ENCODE data around the gene THBS3. TPM values are rescaled to one million over a fixed set of nuclear protein-coding genes. Genes with fewer than 3 reads are reported as not detected.

Gene THBS3
- total and polyA plus RNA-seq, 2 of the 13 experiments (the other 11 are each of a cell fraction or from before 2014, with no cell fraction given): 0.86 to 3.6 TPM

- TF ChIP-seq THAP9 (CRISPR knock-in tag; IDR thresholded peaks at IDR 0.05; ENCODE audit: borderline replicate concordance) (no peak), FOXJ3 (CRISPR knock-in tag; IDR thresholded peaks at IDR 0.05; ENCODE audit: borderline replicate concordance) (no peak), DNMT3B (CRISPR knock-in tag; conservative IDR thresholded peaks at IDR 0.05) (no peak), KDM5A (IDR thresholded peaks at IDR 0.05; ENCODE audit: borderline replicate concordance, low read length) (peak; percentile 87), ZNF280B (CRISPR knock-in tag; IDR thresholded peaks at IDR 0.05; ENCODE audit: borderline replicate concordance) (0 out of 2 replicates have a peak, but pooled peaks have one; percentile 27), ZNF318 (CRISPR knock-in tag; IDR thresholded peaks at IDR 0.05) (no peak), ARID2 (CRISPR knock-in tag; IDR thresholded peaks at IDR 0.05; ENCODE audit: borderline replicate concordance) (no peak), WIZ (CRISPR knock-in tag; IDR thresholded peaks at IDR 0.05) (0 out of 2 replicates have a peak, but pooled peaks have one; percentile 53), ZNF550 (CRISPR knock-in tag; IDR thresholded peaks at IDR 0.05; ENCODE audit: borderline replicate concordance) (no peak), ZNF792 (CRISPR knock-in tag; IDR thresholded peaks at IDR 0.05) (peak; percentile 51; the same call in 1 of the 2 replicates), SRSF9 (IDR thresholded peaks at IDR 0.05; ENCODE audit: borderline replicate concordance, insufficient read depth, low read depth, low read length, poor library complexity, severe bottlenecking) (no peak), SMYD3 (CRISPR knock-in tag; IDR thresholded peaks at IDR 0.05) (no peak), MNT (IDR thresholded peaks at IDR 0.05) (no peak), ZNF570 (CRISPR knock-in tag; IDR thresholded peaks at IDR 0.05; ENCODE audit: borderline replicate concordance) (no peak), SIN3A (IDR thresholded peaks at IDR 0.05; ENCODE audit: borderline replicate concordance, low read depth, low read length) (no peak)
Observed at GRCh38 chr1:155209312-155209721, 1.6 kb upstream of the THBS3 start (continued).
